SK-N-SH (cell line): Measurements from ENCODE around the gene EPB41L4B.

Experiments used
- CTCF ChIP-seq: fragments of 200-600 bp; sonication (generic); IDR thresholded peaks from 2 replicates; pipeline ENCODE4 v1.6.1; 2017; ENCODE audit warnings: antibody characterized with exemption, mild to moderate bottlenecking, moderate library complexity
- EP300 ChIP-seq, 2 experiments: IDR thresholded peaks; 2 replicates each; pipeline versions ENCODE4 v1.4.0 to v1.6.1; 2012; ENCODE audit warnings: borderline replicate concordance in 1 of 2, low read depth in 1 of 2, low read length in 1 of 2
- JUND ChIP-seq: IDR thresholded peaks from 2 replicates; pipeline ENCODE4 v1.4.0; 2012
- MAX ChIP-seq: IDR thresholded peaks from 2 replicates; pipeline ENCODE4 v1.4.0; 2012; ENCODE audit warnings: low read depth

- TF ChIP-seq CTCF (no peak), MAX (no peak), JUND (no peak), EP300 (IDR thresholded peaks at IDR 0.05; ENCODE audit: borderline replicate concordance in 1 of 2, low read depth in 1 of 2, low read length in 1 of 2) (no peak)
Measured at GRCh38 chr9:109229682-109230081, 91.2 kb downstream of the EPB41L4B start.
